ENCODE measurements around the gene DGUOK.

DGUOK gene

GRCh38 chr2:73963385-73964120 lies 36.9 kb downstream of the DGUOK start:
- Histone ChIP-seq H3K9me3 (ENCODE audit: insufficient read depth, low read depth, low read length) (no peaks in the 10 kb centered on the region), H3K4me2 (ENCODE audit: low read length) (no peak overlapping the region), H2BK5ac (ENCODE audit: low read depth, low read length, poor library complexity) (no peak overlapping the region), H3K27ac (ENCODE audit: low read depth, low read length) (no peak overlapping the region), H2AFZ (ENCODE audit: insufficient read depth, low read length, poor library complexity) (no peak overlapping the region), H3K18ac (ENCODE audit: low read length) (no peak overlapping the region), H2AK5ac (ENCODE audit: low read length) (no peak overlapping the region), H3K4ac (ENCODE audit: low read depth, low read length) (no peak overlapping the region), H4K8ac (ENCODE audit: low read depth, low read length) (no peak overlapping the region), H3K23ac (ENCODE audit: low read length) (no peak overlapping the region), H2BK120ac (ENCODE audit: insufficient read depth, low read length, poor library complexity) (no peak overlapping the region), H3K79me2 (ENCODE audit: control insufficient read depth, insufficient read depth, low read length, poor library complexity) (no peaks in the 10 kb centered on the region), H4K91ac (ENCODE audit: low read depth, low read length) (no peak overlapping the region), H3K4me1 (ENCODE audit: control insufficient read depth in 1 of 2, insufficient read depth in 2 of 2, low read length in 2 of 2) (no peaks in the 10 kb centered on the region), H3K36me3 (ENCODE audit: control insufficient read depth in 1 of 2, insufficient read depth in 2 of 2, low read length in 2 of 2) (peaks cover 1 to 11% of the 10 kb centered on the region in 2 experiments), H4K12ac (ENCODE audit: low read depth, low read length) (no peak overlapping the region), H3K14ac (ENCODE audit: low read length) (no peak overlapping the region), H3K4me3 (ENCODE audit: low read depth, low read length) (no peak overlapping the region), H2BK12ac (ENCODE audit: low read length) (no peak overlapping the region), H3K27me3 (ENCODE audit: insufficient read depth, low read length) (no peaks in the 10 kb centered on the region), H3K79me1 (ENCODE audit: low read length) (no peaks in the 10 kb centered on the region), H3K9ac (ENCODE audit: low read length) (no peak overlapping the region)
- peak; percentile 63 to 86 for DNase-seq
- whole genome bisulfite sequencing (ENCODE audit: extremely low coverage, insufficient coverage, insufficient read length) = 100% methylated on average over 3 of the region's 13 CpGs

DNA sequence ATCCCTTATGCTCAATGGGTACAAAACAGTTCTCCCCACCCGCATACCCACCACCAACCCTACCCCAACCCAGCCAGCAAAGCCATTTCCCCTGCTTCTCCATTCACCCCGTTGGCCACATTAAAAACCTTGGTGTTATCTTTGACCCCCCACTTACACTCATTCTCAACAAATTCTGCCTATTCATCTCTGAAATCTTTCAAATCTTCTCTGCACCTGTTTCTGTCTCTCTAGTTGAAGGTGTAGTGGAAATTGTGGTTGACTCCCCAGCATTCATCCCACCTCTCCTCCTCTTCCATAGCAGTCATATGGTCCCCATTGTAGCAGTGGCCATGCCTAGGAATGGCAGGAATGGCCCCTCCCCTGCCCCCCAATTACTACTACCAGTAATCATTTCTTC lies 37.5 kb downstream of the DGUOK start:
- Histone ChIP-seq H3K18ac (ENCODE audit: low read length) (no peak overlapping the region), H2AFZ (ENCODE audit: insufficient read depth, low read length, poor library complexity) (no peak overlapping the region), H3K27me3 (ENCODE audit: insufficient read depth, low read length) (no peaks in the 10 kb centered on the region), H4K12ac (ENCODE audit: low read depth, low read length) (no peak overlapping the region), H3K4me3 (ENCODE audit: low read depth, low read length) (no peak overlapping the region), H4K91ac (ENCODE audit: low read depth, low read length) (no peak overlapping the region), H3K9me3 (ENCODE audit: insufficient read depth, low read depth, low read length) (no peaks in the 10 kb centered on the region), H3K4me1 (ENCODE audit: control insufficient read depth in 1 of 2, insufficient read depth in 2 of 2, low read length in 2 of 2) (no peaks in the 10 kb centered on the region), H3K4ac (ENCODE audit: low read depth, low read length) (no peak overlapping the region), H2BK5ac (ENCODE audit: low read depth, low read length, poor library complexity) (no peak overlapping the region), H3K36me3 (ENCODE audit: control insufficient read depth in 1 of 2, insufficient read depth in 2 of 2, low read length in 2 of 2) (peaks cover 0 to 5% of the 10 kb centered on the region in 2 experiments), H4K8ac (ENCODE audit: low read depth, low read length) (no peak overlapping the region), H3K23ac (ENCODE audit: low read length) (no peak overlapping the region), H2BK120ac (ENCODE audit: insufficient read depth, low read length, poor library complexity) (no peak overlapping the region), H3K9ac (ENCODE audit: low read length) (no peak overlapping the region), H3K14ac (ENCODE audit: low read length) (no peak overlapping the region), H3K4me2 (ENCODE audit: low read length) (no peak overlapping the region), H2AK5ac (ENCODE audit: low read length) (no peak overlapping the region), H3K79me2 (ENCODE audit: control insufficient read depth, insufficient read depth, low read length, poor library complexity) (no peaks in the 10 kb centered on the region), H3K79me1 (ENCODE audit: low read length) (no peaks in the 10 kb centered on the region), H3K27ac (ENCODE audit: low read depth, low read length) (no peak overlapping the region), H2BK12ac (ENCODE audit: low read length) (no peak overlapping the region)
- DNase-seq = no peak
- WGBS (ENCODE audit: extremely low coverage, insufficient coverage, insufficient read length) = no CpG with 5 or more reads among the region's 2 CpGs

GRCh38 chr2:73965053-73965452 lies 38.4 kb downstream of the DGUOK start:
- Histone ChIP-seq H2BK120ac (ENCODE audit: insufficient read depth, low read length, poor library complexity) (no peak overlapping the region), H3K18ac (ENCODE audit: low read length) (no peak overlapping the region), H3K27ac (ENCODE audit: low read depth, low read length) (no peak overlapping the region), H3K4me1 (ENCODE audit: control insufficient read depth in 1 of 2, insufficient read depth in 2 of 2, low read length in 2 of 2) (no peaks in the 10 kb centered on the region), H4K91ac (ENCODE audit: low read depth, low read length) (no peak overlapping the region), H3K9me3 (ENCODE audit: insufficient read depth, low read depth, low read length) (no peaks in the 10 kb centered on the region), H3K14ac (ENCODE audit: low read length) (no peak overlapping the region), H2BK5ac (ENCODE audit: low read depth, low read length, poor library complexity) (no peak overlapping the region), H3K79me2 (ENCODE audit: control insufficient read depth, insufficient read depth, low read length, poor library complexity) (no peaks in the 10 kb centered on the region), H3K79me1 (ENCODE audit: low read length) (no peaks in the 10 kb centered on the region), H3K9ac (ENCODE audit: low read length) (no peak overlapping the region), H4K12ac (ENCODE audit: low read depth, low read length) (no peak overlapping the region), H4K8ac (ENCODE audit: low read depth, low read length) (no peak overlapping the region), H3K36me3 (ENCODE audit: control insufficient read depth in 1 of 2, insufficient read depth in 2 of 2, low read length in 2 of 2) (no peaks in the 10 kb centered on the region), H3K27me3 (ENCODE audit: insufficient read depth, low read length) (no peaks in the 10 kb centered on the region), H2AK5ac (ENCODE audit: low read length) (no peak overlapping the region), H3K4ac (ENCODE audit: low read depth, low read length) (no peak overlapping the region), H3K4me2 (ENCODE audit: low read length) (no peak overlapping the region), H2AFZ (ENCODE audit: insufficient read depth, low read length, poor library complexity) (no peak overlapping the region), H3K23ac (ENCODE audit: low read length) (no peak overlapping the region), H2BK12ac (ENCODE audit: low read length) (no peak overlapping the region), H3K4me3 (ENCODE audit: low read depth, low read length) (no peak overlapping the region)
- no CpG with 5 or more reads among the region's 3 CpGs for WGBS (ENCODE audit: extremely low coverage, insufficient coverage, insufficient read length)
- DNase-seq = no peak

- no peak overlapping the region for H2BK5ac ChIP-seq (ENCODE audit: low read depth, low read length, poor library complexity)
- H2AK5ac ChIP-seq (ENCODE audit: low read length) = no peak overlapping the region
These were observed 41.8 kb downstream of the DGUOK start for GRCh38 chr2:73968357-73968937.

More at GRCh38 chr2:73968357-73968937, 41.8 kb downstream of the DGUOK start:
- Histone ChIP-seq H3K79me1 (ENCODE audit: low read length) (no peaks in the 10 kb centered on the region), H2BK12ac (ENCODE audit: low read length) (no peak overlapping the region), H3K4ac (ENCODE audit: low read depth, low read length) (no peak overlapping the region), H4K91ac (ENCODE audit: low read depth, low read length) (no peak overlapping the region), H3K4me2 (ENCODE audit: low read length) (no peak overlapping the region), H3K23ac (ENCODE audit: low read length) (no peak overlapping the region), H3K4me1 (ENCODE audit: control insufficient read depth in 1 of 2, insufficient read depth in 2 of 2, low read length in 2 of 2) (no peaks in the 10 kb centered on the region), H3K14ac (ENCODE audit: low read length) (no peak overlapping the region), H3K4me3 (ENCODE audit: low read depth, low read length) (no peak overlapping the region), H3K9me3 (ENCODE audit: insufficient read depth, low read depth, low read length) (no peaks in the 10 kb centered on the region), H4K8ac (ENCODE audit: low read depth, low read length) (no peak overlapping the region), H3K27me3 (ENCODE audit: insufficient read depth, low read length) (no peaks in the 10 kb centered on the region), H3K27ac (ENCODE audit: low read depth, low read length) (no peak overlapping the region), H2AFZ (ENCODE audit: insufficient read depth, low read length, poor library complexity) (no peak overlapping the region), H3K9ac (ENCODE audit: low read length) (no peak overlapping the region), H4K12ac (ENCODE audit: low read depth, low read length) (no peak overlapping the region), H2BK120ac (ENCODE audit: insufficient read depth, low read length, poor library complexity) (no peak overlapping the region), H3K18ac (ENCODE audit: low read length) (no peak overlapping the region), H3K36me3 (ENCODE audit: control insufficient read depth in 1 of 2, insufficient read depth in 2 of 2, low read length in 2 of 2) (no peaks in the 10 kb centered on the region), H3K79me2 (ENCODE audit: control insufficient read depth, insufficient read depth, low read length, poor library complexity) (no peaks in the 10 kb centered on the region)
- no CpG with 5 or more reads among the region's 8 CpGs for WGBS (ENCODE audit: extremely low coverage, insufficient coverage, insufficient read length)
- DNase-seq = no peak
